ENCODE results near the gene MTG1. TPM values are rescaled to one million over a fixed set of nuclear protein-coding genes. Genes with fewer than 3 reads are reported as not detected.

Gene MTG1
- total RNA-seq, 1 donor from 2014 or later = 57.5 TPM

- no peaks in the 10 kb centered on the region for H3K36me3 ChIP-seq
- no peaks in the 10 kb centered on the region for H3K4me1 ChIP-seq
- DNase-seq (ENCODE audit: extremely low spot score in 2 of 2) = no peak
- intact Hi-C loops (cut with DNase I) = no loop called here
- no peak overlapping the region for H3K27ac ChIP-seq
- TF ChIP-seq POLR2A (IDR thresholded peaks at IDR 0.05) (no peak), POLR2AphosphoS5 (IDR thresholded peaks at IDR 0.05; ENCODE audit: insufficient read depth in 1 of 2, low read depth in 1 of 2) (no peak)
- TF ChIP-seq, protein P1, sequence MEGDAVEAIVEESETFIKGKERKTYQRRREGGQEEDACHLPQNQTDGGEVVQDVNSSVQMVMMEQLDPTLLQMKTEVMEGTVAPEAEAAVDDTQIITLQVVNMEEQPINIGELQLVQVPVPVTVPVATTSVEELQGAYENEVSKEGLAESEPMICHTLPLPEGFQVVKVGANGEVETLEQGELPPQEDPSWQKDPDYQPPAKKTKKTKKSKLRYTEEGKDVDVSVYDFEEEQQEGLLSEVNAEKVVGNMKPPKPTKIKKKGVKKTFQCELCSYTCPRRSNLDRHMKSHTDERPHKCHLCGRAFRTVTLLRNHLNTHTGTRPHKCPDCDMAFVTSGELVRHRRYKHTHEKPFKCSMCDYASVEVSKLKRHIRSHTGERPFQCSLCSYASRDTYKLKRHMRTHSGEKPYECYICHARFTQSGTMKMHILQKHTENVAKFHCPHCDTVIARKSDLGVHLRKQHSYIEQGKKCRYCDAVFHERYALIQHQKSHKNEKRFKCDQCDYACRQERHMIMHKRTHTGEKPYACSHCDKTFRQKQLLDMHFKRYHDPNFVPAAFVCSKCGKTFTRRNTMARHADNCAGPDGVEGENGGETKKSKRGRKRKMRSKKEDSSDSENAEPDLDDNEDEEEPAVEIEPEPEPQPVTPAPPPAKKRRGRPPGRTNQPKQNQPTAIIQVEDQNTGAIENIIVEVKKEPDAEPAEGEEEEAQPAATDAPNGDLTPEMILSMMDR (IDR thresholded peaks at IDR 0.05) = no peak
- H3K27me3 ChIP-seq = no peaks in the 10 kb centered on the region
- H3K4me3 ChIP-seq = no peak overlapping the region
- H3K9me3 ChIP-seq = no peaks in the 10 kb centered on the region
Observed at GRCh38 chr10:133349577-133350011, 44.4 kb upstream of the MTG1 start.

GRCh38 chr10:133350283-133350949 lies 43.5 kb upstream of the MTG1 start:
- Histone ChIP-seq H3K4me1 (no peaks in the 10 kb centered on the region), H3K27ac (no peak overlapping the region), H3K4me3 (no peak overlapping the region), H3K27me3 (no peaks in the 10 kb centered on the region), H3K36me3 (no peaks in the 10 kb centered on the region), H3K9me3 (no peaks in the 10 kb centered on the region)
- DNase-seq (ENCODE audit: extremely low spot score in 2 of 2) = no peak
- TF ChIP-seq, protein P1 (IDR thresholded peaks at IDR 0.05) = no peak
- no peak for TF ChIP-seq POLR2A (IDR thresholded peaks at IDR 0.05)
- no peak for TF ChIP-seq POLR2AphosphoS5 (IDR thresholded peaks at IDR 0.05; ENCODE audit: insufficient read depth in 1 of 2, low read depth in 1 of 2)
- intact Hi-C loops (cut with DNase I) = no loop called here

- H3K4me1 ChIP-seq = no peaks in the 10 kb centered on the region
- H3K9me3 ChIP-seq = no peaks in the 10 kb centered on the region
- H3K36me3 ChIP-seq = no peaks in the 10 kb centered on the region
- no peak overlapping the region for H3K4me3 ChIP-seq
- TF ChIP-seq, protein P1 (IDR thresholded peaks at IDR 0.05) = no peak
- no peak for TF ChIP-seq POLR2A (IDR thresholded peaks at IDR 0.05)
- TF ChIP-seq POLR2AphosphoS5 (IDR thresholded peaks at IDR 0.05; ENCODE audit: insufficient read depth in 1 of 2, low read depth in 1 of 2) = no peak
- intact Hi-C loops (cut with DNase I) = no loop called here
- no peak overlapping the region for H3K27ac ChIP-seq
- DNase-seq (ENCODE audit: extremely low spot score in 2 of 2) = no peak
- no peaks in the 10 kb centered on the region for H3K27me3 ChIP-seq
Observed at GRCh38 chr10:133350950-133351329, 43.0 kb upstream of the MTG1 start.

DNA sequence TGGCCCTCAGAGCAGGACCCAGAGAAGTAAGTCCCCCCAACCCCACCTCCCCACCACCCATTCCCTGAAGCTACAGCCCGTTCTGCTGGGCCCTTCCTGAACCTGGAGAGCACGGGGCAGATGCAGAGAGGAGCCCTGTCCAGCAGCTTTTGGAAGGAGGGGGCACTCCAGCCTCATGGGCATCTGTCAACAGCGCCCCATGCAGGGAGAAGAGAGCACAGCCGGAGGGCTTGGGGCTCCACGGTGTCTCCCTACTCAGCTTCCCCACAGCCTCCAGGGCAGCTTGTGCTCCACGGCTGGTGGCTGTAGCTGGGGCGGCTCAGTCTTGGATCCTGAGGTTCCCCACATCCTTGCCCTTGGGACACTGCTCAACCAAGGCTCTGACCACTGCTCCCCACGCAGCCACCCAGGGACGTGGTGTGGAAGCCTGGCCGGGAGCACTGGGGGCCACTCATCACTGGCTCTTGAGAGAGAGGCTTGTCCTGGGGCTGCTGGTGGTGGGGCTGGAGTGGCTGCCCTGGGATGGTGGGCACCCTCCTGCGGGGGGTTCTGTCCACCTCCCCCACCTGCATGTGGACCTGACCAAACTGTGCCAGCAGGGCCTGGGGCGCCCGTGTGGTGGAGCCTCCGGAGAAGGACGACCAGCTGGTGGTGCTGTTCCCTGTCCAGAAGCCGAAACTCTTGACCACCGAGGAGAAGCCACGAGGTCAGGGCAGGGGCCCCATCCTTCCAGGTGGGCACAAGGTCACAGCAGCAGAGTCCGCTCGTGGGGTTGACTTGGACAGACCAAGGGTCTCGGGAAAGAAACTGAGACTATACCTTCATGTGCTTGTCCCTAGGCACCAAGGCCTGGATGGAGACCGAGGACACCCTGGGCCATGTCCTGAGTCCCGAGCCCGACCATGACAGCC lies 42.3 kb upstream of the MTG1 start:
- DNase-seq (ENCODE audit: extremely low spot score in 2 of 2) = no peak
- H3K27me3 ChIP-seq = no peaks in the 10 kb centered on the region
- intact Hi-C loops (cut with DNase I) = no loop called here
- TF ChIP-seq POLR2AphosphoS5 (IDR thresholded peaks at IDR 0.05; ENCODE audit: insufficient read depth in 1 of 2, low read depth in 1 of 2) = no peak
- TF ChIP-seq, protein P1 (IDR thresholded peaks at IDR 0.05) = no peak
- TF ChIP-seq POLR2A (IDR thresholded peaks at IDR 0.05) = no peak
- no peak overlapping the region for H3K27ac ChIP-seq
- peaks cover 4% of the 10 kb centered on the region for H3K4me1 ChIP-seq
- H3K9me3 ChIP-seq = no peaks in the 10 kb centered on the region
- H3K4me3 ChIP-seq = no peak overlapping the region
- no peaks in the 10 kb centered on the region for H3K36me3 ChIP-seq
